HG02759 (cell line): ENCODE data around the gene TMEM125.

ENCODE experiments used
- ATAC-seq: cut with Tn5 transposase; IDR thresholded peaks from one replicate; pipeline ENCODE4 v1.9.1; 2021; ENCODE audit warnings: mild to moderate bottlenecking, moderate library complexity; ENCODE audit not compliant: unreplicated experiment

The TMEM125 gene

GRCh38 chr1:43307458-43308158 lies 37.8 kb downstream of the TMEM125 start:
- no peak for ATAC-seq

- no peak for ATAC-seq
Measured at GRCh38 chr1:43308635-43309404, 39.0 kb downstream of the TMEM125 start.

- ATAC-seq = no peak
Measured at GRCh38 chr1:43309405-43310025, 39.7 kb downstream of the TMEM125 start.

GRCh38 chr1:43311521-43311920 lies 41.7 kb downstream of the TMEM125 start:
- no peak for ATAC-seq

- no peak for ATAC-seq
Measured at GRCh38 chr1:43312212-43312623, 42.4 kb downstream of the TMEM125 start.

GRCh38 chr1:43312663-43313515 lies 43.1 kb downstream of the TMEM125 start:
- ATAC-seq = no peak

GRCh38 chr1:43313771-43314170 lies 44.0 kb downstream of the TMEM125 start:
- no peak for ATAC-seq

- no peak for ATAC-seq
Measured at GRCh38 chr1:43314233-43314632, 44.5 kb downstream of the TMEM125 start.

- ATAC-seq = no peak
Measured at GRCh38 chr1:43315481-43315880, 45.7 kb downstream of the TMEM125 start.

- ATAC-seq = no peak
Measured at GRCh38 chr1:43315963-43316737, 46.4 kb downstream of the TMEM125 start.

- no peak for ATAC-seq
Measured at GRCh38 chr1:43316738-43317520, 47.1 kb downstream of the TMEM125 start.

- ATAC-seq = no peak
Measured at GRCh38 chr1:43317817-43318471, 48.2 kb downstream of the TMEM125 start.

GRCh38 chr1:43318831-43319230 lies 49.0 kb downstream of the TMEM125 start:
- ATAC-seq = no peak

GRCh38 chr1:43319288-43319687 lies 49.5 kb downstream of the TMEM125 start:
- ATAC-seq = no peak

- ATAC-seq = no peak
Measured at GRCh38 chr1:43319766-43320165, 50.0 kb downstream of the TMEM125 start.

- no peak for ATAC-seq
Measured at GRCh38 chr1:43321331-43321891, 51.6 kb downstream of the TMEM125 start.

GRCh38 chr1:43322506-43322905 lies 52.7 kb downstream of the TMEM125 start:
- ATAC-seq = no peak
